Inflammatory macrophage (primary cell): ENCODE results near the gene PTK6.

Experiments
- DNase-seq, 2 donors: peaks; one replicate each; pipeline ENCODE4 v3.0.0-alpha.2; 2020 to 2022

Gene PTK6

GRCh38 chr20:63556873-63557478 lies 19.8 kb upstream of the PTK6 start:
- DNase-seq = no peak

DNA sequence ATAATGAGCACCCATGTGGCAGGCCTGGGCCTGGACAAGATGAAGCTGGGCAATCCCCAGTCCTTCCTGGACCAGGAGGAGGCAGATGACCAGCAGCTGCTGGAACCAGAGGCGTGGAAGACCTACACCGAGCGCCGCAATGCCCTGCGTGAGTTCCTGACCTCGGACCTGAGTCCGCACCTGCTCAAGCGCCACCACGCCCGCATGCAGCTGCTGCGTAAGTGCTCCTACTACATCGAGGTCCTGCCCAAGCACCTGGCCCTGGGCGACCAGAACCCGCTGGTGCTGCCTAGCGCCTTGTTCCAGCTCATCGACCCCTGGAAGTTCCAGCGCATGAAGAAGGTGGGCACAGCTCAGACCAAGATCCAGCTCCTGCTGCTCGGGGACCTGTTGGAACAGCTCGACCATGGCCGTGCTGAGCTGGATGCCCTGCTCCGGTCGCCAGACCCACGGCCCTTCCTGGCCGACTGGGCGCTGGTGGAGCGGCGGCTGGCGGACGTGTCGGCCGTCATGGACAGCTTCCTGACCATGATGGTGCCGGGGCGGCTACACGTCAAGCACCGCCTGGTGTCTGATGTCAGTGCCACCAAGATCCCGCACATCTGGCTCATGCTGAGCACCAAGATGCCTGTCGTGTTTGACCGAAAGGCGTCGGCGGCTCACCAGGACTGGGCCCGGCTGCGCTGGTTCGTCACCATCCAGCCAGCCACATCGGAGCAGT lies 18.6 kb upstream of the PTK6 start:
- DNase-seq = no peak

DNA sequence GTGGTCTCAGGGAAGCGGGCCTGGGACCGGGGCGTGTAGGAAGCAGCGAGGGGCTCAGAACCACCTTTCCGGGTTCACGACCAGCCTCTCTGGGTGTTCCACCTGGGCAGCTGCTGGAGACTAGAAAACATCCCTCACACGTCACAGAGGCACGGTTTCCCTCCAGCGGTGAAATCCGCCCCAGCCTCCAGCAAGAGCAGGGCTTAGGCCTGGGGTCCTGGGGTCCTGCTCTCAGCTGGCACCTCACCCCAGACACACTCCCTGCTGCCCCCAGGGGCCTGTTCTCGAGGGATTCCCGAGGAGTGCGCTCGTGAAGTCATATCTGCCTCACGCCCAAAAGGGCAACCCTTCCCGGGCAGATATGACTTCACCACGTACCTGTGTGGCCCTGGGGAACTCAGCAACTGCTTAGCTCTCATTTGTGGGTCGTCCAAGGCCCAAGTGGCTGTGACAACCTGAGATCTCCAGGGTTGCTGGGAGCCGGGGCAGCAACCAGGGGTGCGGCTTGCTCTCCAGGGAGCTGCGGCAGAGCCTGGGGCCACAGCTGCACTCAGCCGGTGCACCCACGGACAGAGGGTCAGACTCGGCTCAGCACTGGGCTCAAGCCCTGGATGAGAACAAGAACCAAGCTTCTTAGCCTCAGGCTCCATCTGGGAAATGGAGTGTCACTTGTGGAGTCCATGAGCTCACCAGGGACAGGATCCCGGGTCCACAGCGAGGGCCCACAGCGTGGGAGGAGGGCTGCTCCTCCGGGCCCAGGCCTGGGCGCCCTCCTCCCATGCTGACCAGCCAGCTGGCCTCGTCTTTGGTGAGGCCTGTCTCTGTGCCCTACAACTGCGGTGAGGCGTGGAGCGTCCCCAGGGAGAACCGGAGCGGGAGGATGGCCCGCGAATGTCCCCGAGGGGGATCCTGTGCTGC lies 17.4 kb upstream of the PTK6 start:
- no peak for DNase-seq

DNA sequence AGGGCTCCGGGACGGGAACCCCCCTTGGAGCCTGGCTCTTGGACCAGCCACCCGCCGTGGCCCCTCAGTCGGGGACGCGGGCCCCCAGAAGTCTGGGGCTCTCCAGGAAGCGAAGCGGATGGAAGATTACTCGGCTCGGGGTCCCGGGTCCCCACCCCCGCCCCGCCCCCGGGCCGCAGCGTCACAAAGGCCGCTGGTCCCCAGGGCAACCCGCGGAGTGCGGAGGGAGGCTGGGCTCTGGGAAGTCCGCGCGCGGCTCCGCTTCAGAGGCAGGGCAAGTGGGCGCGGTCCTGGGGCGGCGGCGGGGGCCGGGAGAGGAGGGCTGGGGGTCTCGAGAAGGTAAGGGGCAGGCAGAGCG lies 16.7 kb upstream of the PTK6 start, which contains the start of gene FNDC11:
Gene FNDC11, plus strand, starts transcription at position 227 of the 358 bp plus-strand sequence. CDS start 1,505 bp downstream, outside the sequence.
- DNase-seq = no peak

DNA sequence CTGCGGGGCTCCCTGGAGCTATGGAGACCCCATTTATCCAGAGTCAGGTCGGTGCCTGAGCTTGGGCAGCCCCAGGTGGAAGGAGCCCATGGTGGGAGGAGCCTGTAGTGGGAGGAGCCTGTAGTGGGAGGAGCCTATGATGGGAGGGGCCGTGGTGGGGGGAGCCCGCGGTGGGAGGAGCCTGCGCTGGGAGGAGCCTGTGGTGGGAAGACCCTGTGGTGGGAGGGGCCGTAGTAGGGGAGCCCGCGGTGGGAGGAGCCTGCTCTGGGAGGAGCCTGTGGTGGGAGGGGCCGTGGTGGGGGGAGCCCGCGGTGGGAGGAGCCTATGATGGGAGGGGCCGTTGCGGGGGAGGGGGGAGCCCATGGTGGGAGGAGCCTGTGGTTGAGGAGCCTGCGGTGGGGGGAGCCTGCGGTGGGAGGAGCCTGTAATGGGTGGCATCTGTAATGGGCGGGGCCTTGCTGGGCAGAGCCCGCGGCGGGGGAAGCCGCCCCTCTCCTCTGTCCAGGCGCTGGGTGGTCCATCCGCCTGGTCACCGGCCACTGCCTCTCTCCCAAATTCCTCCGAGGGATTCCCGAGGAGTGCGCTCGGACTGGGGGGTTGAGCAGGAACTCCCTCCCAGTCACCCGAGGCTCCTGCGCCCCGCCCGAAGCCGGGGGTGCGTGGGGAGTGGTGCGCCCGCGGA lies 16.2 kb upstream of the PTK6 start:
- DNase-seq = peak; percentile 37 to 44

DNA sequence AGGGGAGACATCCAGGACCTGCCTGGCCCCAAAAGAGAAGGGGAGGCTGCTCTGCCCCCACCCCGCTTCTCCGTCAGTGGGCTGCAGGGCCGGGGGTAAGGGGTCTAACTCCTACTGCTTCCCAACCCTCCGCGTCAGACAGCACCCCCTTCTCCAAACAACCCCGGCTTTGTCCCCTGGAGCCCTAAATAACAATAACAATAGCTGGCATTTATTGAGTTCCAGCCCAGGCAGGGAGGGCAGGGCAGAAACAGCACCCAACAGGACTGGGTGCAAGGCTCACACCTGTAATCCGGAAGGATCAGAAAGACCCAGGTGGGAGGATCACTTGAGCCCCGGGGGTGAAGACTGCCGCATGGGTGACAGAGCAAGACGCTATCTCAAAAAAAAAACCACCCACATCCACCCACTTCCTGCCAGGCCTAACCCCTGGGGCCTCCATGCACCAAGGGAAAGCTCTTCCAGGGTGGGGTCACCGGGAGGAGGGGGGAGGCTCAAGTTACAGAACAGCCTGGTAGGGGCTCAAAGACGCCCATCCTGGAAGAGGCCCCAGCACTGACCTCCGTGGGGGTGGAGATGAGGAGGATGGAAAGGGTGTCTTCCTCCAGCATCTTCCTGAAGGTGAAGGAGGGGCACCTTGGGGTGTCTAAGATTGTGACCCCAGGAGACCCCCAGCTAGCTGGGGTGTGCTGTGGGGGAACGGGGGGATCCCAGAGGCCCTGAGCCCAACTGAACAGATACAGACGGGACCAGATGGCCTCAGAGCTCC lies 15.5 kb upstream of the PTK6 start:
- DNase-seq = no peak

DNA sequence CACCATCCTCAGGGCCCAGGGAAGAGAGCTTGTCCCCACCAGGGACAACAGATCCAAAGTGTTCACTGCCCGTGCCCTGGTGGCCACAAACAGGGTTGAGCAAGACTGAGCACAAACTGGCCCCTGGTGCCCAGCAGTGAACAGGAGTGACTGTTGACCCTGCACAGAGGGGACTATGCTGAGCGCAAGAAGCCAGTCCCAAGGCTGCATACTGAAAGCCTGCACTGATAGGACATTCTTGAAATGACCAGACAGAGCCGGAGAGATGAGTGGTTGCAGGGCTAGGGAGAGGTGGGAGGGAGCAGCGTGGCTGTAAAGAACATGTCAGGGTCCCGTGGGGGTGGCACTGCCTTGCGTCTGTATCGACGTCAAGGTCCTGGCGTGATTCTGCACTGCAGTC lies 13.9 kb upstream of the PTK6 start:
- no peak for DNase-seq

DNA sequence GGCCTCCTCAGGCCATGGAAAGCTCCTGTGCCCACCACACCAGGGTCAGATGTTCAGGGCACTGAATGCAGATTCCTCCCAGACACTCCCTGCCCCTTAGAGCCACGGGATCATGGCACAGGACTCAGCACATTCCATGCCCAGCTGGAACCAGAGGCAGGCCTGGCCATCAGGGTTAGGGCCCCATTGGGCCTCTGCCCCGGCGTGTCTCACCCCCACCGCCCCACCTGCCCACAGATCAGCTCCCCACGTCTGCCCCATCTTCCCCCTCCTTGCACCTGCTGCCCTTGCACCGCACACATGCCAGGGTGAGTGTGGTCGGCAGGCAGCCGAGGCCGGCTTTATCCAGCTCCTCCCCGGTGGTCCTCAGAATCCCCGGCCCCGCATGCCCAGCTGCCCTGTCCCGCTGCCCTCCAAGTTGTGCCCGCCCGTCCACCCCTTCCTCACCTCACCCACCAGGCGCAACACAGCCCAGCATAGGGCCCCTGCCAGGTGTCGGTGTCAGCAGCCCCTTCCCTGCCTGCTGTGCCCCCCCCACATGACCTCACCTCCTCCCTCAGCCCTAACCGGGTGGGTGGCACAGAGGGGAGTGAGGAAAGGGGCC lies 12.6 kb upstream of the PTK6 start:
- no peak for DNase-seq

- no peak for DNase-seq
Observed at GRCh38 chr20:63549019-63549418, 11.8 kb upstream of the PTK6 start.

GRCh38 chr20:63548542-63548941 lies 11.4 kb upstream of the PTK6 start:
- no peak for DNase-seq

DNA sequence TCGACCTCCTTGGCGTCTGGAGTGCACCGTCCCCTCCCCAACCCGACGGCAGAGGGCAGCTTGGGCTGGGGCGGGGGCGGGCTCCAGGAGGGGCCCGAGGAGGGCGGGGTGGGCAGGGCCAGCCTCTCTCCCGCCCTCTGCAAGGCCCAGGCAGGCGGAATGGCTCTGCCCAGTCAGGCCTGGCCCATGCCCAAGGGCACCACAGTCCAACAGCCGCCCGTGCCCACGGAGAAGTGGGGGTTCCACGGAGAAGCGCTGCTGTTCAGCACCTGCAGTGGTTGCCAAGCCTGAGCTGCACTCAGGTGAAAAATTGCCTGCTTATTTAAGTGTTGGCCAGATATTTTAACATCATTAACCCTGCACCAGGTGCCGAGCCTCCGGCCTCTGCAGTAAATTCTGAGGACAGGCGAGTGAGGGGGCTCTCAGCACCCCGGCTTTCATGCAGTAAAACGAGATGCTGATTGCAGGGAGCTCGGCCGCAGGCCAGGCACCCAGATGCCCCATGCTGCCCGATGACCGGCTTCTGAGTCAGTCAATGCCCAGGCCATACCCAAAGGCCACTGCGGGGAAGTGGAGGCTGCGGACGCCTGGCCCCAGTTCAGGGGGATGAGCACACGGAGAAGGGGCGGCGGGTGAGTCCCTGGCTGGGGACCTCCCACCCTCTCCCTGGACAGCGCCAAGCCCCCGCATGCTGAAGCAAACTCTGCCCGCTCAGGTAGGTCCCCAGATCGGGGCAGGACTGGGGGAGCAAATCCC lies 10.7 kb upstream of the PTK6 start, which contains the start of gene SRMS:
Gene SRMS, minus strand, starts transcription at position 25 of the 756 bp plus-strand sequence. CDS start 286 bp downstream, outside the sequence.
- no peak for DNase-seq

DNA sequence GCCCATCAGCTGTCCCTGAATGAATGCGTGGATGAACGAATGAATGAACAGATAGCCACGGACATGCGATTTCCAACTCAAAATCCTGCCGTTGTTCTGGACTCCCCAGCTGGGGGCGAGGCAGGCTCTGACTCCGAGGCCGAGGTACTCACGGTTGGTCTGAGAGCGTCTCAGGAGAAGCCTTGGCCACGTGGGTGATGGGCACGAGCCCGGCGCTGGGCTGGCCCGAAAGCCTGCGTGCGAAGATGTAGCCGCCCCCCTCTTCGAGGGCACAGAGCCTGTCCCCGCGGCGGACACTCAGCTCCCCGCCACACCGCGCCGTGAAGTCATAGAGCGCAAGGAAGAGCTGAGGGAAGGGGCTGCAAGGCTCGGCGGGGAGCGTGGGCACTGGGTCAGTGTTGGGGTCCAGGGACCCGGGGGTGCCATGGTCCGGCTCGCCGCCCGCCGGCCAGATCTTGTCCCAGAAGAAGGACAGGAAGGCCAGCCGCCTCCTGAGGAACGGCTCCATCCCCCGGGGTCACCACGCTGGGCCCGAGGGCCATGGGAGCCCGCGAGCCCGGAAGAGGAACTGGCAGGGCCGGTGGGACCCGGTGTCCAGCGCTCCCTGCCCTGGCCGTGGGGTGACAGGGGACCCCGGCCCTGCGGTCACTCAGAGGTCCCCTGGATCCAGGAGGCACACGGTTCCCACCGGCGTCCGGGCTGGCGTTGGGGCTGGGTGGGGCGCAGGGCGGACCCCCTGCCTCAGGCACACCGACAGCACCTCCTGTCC lies 10.0 kb upstream of the PTK6 start:
- no peak for DNase-seq

DNA sequence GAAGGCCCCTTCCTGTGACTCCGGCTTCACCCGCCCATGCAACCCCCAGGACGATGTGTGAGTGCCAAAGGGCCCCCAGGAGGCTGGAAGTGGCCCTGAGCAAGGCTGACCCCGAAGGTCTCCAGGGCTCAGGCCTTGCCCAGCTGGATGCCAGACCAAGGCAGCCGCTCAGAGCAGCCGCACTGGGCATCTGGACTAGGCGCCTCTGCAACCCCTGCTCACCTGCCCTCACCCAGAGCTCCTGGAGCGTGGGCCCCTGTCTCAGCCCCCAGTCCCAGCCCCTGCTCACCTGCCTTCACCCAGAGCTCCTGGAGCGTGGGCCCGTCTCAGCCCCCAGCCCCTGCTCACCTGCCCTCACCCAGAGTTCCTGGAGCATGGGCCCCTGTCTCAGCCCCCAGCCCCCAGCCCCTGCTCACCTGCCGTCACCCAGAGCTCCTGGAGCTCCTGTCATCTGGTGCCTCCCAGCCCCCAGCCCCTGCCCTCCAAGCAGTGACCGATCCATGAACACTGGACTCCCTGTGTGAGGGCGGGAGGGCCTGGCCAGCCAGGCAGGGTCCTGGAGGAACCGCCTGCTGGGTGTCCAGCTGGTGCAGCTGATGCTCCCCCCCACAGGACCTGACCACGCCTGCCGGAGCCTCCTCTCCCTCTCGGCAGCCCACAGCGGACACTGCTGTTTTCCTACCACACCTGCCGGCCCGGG lies 9.2 kb upstream of the PTK6 start:
- DNase-seq = no peak

DNA sequence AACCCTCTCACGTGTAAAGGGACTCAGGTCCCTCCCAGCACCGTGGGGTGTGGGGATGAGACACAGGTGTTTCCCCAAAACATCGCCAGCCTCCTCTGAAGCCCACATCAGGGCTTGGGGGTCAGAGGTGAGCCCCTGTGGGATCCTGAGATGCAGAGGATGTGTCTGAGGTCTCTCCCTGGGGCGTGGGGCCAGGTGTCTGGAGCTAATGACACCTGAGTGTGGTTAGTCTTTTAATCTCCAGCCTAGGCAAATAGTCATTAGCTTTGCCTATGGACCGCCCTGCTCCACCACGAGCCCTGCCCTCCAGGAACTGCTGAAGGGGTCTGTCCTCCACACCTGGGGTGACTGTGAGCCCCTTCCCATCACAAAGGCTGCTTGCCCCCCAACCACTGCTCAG lies 8.6 kb upstream of the PTK6 start:
- no peak for DNase-seq

- no peak for DNase-seq
Observed at GRCh38 chr20:63544958-63545516, 7.9 kb upstream of the PTK6 start.

DNA sequence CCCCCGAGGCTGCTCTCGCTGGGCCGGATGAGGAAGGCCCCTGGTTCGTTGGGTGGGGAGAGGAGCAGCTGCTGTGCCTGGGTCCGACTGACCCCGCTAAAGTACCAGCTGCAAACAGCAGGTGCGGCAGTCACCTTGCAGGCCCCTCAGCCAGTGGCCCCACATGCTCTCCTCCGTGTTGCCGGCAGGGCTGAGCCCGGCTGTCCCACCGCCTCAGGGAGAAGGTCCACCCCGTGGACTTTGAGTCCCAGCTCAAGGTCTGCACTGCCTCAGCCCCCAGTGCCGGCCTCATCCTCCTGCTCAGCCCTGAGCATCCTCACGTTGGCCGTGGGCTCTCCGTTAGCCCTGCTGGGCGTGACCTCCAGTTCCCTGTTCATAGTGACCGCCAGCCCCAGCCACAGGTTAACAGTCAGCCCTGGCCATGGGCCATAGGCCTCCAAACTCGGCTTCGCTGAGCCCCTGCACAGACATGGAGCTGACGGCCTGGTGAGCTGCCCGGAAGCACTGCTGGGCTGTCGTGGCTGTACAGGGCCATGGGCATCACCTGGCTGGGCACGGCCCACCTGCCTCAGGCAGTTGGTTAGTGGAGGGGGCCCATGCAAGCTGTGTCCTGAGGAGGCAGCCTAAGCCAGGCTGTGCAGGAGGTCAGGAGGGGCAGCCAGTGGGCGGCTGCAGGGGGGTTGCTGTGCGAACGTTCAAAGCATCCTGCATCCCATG lies 7.2 kb upstream of the PTK6 start:
- DNase-seq = no peak

DNA sequence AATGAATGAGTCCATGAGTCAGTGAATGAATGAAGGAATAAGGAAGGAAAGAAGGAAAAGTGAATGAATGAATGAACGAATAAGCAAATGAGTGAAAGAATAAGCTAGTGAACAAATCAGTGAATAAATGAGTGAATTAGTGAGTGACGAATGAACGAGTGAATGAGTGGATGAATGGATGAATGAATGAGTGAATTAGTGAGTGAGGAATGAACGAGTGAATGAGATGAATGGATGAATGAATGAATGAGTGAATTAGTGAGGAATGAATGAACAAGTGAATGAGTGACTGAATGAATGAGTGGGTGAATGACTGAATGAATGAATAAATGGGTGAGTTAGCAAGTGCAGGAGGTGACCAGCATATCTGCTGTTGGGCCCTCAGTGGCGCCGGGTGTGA lies 6.6 kb upstream of the PTK6 start:
- DNase-seq = no peak

DNA sequence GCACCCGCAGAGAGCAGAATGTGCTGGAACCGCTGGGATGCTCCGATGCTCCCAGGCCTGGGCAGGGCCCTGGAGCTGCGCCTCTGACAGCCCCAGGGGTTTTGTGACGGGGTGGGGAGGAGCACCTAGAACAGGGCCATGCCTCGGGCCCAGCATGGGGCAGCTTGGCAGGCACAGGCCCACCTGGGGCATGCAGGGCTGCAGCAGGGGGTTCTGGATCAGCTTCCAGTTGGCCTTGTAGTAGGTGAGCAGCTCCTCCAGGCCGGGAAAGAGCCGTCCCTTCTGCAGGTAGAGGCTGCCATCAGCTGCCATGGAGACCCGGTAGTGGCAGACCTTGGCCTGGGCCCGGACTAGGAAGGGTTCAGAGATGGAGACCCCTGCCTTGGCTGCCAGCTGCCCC lies 6.0 kb upstream of the PTK6 start:
- DNase-seq = no peak
